Endothelial cell (in vitro differentiated cells): Measurements from ENCODE around the gene CST9. TPM values are rescaled to one million over a fixed set of nuclear protein-coding genes. Genes with fewer than 3 reads are reported as not detected.

Source experiments
- DNase-seq: peaks from one replicate; pipeline ENCODE4 v3.0.0; 2021; ENCODE audit warnings: low spot score
- H3K27ac Mint-ChIP-seq: one replicate; pipeline ENCODE4 v1.8.0; 2021; ENCODE audit warnings: mixed read lengths, inconsistent platforms; ENCODE audit not compliant: unreplicated experiment
- H3K27me3 Mint-ChIP-seq: one replicate; pipeline ENCODE4 v1.8.0; 2021; ENCODE audit warnings: mild to moderate bottlenecking, moderate library complexity, mixed read lengths, inconsistent platforms; ENCODE audit not compliant: unreplicated experiment
- H3K36me3 Mint-ChIP-seq: one replicate; pipeline ENCODE4 v1.8.0; 2021; ENCODE audit warnings: mild to moderate bottlenecking, low read depth, mixed read lengths, inconsistent platforms; ENCODE audit not compliant: unreplicated experiment
- H3K4me1 Mint-ChIP-seq: one replicate; pipeline ENCODE4 v1.8.0; 2021; ENCODE audit warnings: mild to moderate bottlenecking, mixed read lengths, inconsistent platforms; ENCODE audit not compliant: unreplicated experiment
- H3K4me3 Mint-ChIP-seq: one replicate; pipeline ENCODE4 v1.8.0; 2021; ENCODE audit warnings: mild to moderate bottlenecking, mixed read lengths, inconsistent platforms; ENCODE audit not compliant: unreplicated experiment
- H3K9me3 Mint-ChIP-seq: one replicate; pipeline ENCODE4 v1.8.0; 2021; ENCODE audit warnings: mixed read lengths, inconsistent platforms; ENCODE audit not compliant: unreplicated experiment
- CTCF ChIP-seq: fragments of 200-600 bp; sonication (generic); IDR thresholded peaks from one replicate; pipeline ENCODE4 v1.5.0; 2021; ENCODE audit warnings: antibody characterized with exemption; ENCODE audit not compliant: unreplicated experiment
- total RNA-seq: library from RNA; stranded (reverse); fragmentation: NEBNext Ultra II Directional; extraction: Animal tissue kit (Norgen Biotek cat#: 25700); gene quantifications from one replicate; pipeline ENCODE4 v1.2.1, GENCODE V29; 2021; ENCODE audit not compliant: unreplicated experiment

CST9 gene
- total RNA-seq, 1 donor from 2014 or later: not detected

DNA sequence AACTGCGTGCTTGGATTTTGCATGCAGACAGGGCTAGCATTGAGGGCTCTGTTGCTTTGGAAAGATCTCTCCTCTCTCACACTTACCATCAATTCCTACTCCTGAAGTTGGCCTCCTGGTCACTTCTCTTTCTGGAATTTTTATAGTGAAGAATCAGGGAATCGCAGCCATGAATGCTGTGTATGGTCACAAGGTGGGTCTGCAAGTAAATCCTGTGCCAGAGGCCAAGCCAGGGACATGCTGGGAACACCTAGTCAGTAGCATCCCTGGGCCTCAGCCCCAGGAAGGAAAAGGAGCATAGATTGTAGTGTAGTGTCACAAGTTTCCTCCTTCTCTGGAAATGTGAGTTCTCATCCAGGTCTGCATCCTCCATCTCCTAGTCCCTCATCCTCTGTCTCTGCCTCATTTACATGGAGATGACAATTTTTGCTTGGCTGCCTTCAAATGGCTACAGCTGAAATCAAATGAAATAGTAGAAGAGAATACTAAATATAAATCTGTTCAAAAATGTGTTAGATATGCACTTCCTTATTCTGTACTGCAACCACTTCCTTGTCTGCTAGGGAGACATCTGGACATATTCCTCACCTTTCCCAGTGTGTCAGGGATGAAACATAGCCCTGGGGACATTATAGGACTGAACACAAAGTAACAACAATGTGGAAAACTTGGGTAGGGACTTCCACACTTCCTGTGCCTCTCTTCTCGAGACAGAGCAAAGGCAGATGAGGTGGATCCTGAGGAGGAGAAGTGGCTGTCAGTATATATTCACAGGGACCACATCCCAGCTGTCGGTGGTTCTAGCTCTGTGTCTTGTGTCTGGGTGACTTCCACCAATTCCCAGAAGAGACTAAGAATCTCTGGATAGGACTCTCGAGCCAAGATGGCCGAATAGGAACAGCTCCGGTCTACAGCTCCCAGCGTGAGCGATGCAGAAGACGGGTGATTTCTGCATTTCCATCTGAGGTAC lies 17.0 kb downstream of the CST9 start:
- Mint-ChIP-seq H3K27me3 (peaks cover 3% of the 10 kb centered on the region), H3K9me3 (no peaks in the 10 kb centered on the region), H3K36me3 (no peaks in the 10 kb centered on the region), H3K4me1 (peaks cover 3% of the 10 kb centered on the region), H3K27ac (no peak overlapping the region), H3K4me3 (no peak overlapping the region)
- DNase-seq: no peak
- no peak for TF ChIP-seq CTCF

- Mint-ChIP-seq H3K27ac (no peak overlapping the region), H3K4me3 (no peak overlapping the region), H3K4me1 (peaks cover 3% of the 10 kb centered on the region), H3K36me3 (no peaks in the 10 kb centered on the region), H3K27me3 (peaks cover 3% of the 10 kb centered on the region), H3K9me3 (no peaks in the 10 kb centered on the region)
- no peak for DNase-seq
- no peak for TF ChIP-seq CTCF
Measured at GRCh38 chr20:23587631-23588030, 18.1 kb downstream of the CST9 start.

DNA sequence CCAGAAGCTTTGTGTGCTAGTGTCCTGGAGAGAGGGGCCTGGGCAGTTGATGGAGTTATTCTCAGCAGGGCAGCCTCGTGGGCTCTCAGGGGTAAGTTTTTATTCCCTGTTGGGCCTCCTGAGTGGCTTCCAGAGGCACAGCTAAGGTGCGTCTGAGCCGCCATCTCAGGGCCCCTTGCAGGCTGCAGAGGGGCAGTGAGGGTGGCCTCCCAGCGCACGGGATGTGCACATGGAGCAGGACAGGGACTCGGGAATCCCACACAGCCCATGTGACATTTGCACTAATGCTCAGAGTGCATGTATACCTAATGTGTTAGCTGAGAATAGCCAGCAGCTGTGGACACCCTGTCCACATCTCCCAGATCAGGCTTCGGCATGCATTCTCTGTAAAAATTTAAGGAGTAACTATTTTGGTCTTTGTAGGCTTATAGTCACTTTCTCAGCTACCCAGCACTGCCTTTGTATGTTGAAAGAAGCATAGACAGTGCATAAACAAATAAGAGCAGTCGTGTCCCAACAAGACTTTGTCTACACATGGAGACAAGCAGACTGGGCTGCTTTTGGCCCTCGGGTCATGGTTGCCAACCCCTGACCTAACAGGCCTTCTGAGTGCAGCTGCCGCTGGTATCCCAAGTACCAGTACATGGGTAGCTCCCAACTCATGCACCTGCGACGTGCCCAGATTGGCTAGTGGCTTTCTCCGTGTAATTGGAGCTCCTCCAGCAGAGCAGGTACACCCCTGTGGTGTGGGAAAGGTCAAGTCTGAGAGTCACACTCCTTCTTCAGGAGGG lies 18.8 kb downstream of the CST9 start:
- H3K36me3 Mint-ChIP-seq: no peaks in the 10 kb centered on the region
- no peak overlapping the region for H3K27ac Mint-ChIP-seq
- H3K27me3 Mint-ChIP-seq: peaks cover 3% of the 10 kb centered on the region
- H3K4me3 Mint-ChIP-seq: no peak overlapping the region
- peaks cover 3% of the 10 kb centered on the region for H3K4me1 Mint-ChIP-seq
- no peaks in the 10 kb centered on the region for H3K9me3 Mint-ChIP-seq
- no peak for DNase-seq
- no peak for TF ChIP-seq CTCF

- no peak overlapping the region for H3K27ac Mint-ChIP-seq
- peaks cover 3% of the 10 kb centered on the region for H3K4me1 Mint-ChIP-seq
- peaks cover 3% of the 10 kb centered on the region for H3K27me3 Mint-ChIP-seq
- no peaks in the 10 kb centered on the region for H3K9me3 Mint-ChIP-seq
- H3K36me3 Mint-ChIP-seq: no peaks in the 10 kb centered on the region
- no peak for DNase-seq
- no peak for TF ChIP-seq CTCF
- H3K4me3 Mint-ChIP-seq: no peak overlapping the region
Measured at GRCh38 chr20:23585808-23586734, 19.6 kb downstream of the CST9 start.
